Measurements from ENCODE around the gene AIG1.

AIG1 gene

DNA sequence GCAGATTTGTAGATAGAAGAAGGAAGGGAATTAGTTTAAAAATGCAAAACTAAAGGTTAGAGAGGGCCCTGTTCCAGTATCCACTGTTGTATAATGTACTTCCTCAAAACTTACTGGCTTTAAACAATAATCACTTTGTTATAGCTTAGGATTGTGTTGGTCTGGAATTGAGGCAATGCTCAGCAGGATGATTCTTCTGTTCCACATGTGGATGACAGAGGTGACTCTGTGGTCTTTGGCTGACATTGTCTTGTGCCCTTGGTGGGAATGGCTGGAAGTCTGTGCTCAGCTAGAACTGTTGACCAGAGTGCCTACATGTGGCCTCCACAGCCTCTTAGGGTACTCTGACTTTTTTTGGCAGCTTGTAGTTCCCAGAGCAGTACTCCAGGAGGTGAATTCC, 143.4 kb downstream of the AIG1 start:
- no peak for DNase-seq

DNA sequence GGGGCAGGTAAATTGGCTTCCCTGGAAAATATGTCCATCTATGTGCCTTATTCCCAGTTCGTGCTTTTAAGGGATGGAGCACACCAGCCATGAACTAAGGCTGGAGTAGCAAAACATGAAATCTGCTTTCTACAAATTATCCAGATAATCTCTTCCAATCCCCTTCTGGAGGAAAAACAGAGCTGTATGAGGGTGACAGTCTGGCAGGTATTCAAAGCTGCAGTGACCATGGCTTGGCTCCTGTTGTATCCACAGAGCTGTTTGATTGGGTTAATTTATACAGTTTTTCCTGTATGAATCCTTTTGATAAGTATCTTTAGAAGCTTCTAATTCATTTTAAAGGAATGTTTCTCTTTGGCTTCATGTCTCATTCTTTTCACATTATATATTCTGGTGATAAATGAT, 144.4 kb downstream of the AIG1 start:
- DNase-seq = no peak

DNA sequence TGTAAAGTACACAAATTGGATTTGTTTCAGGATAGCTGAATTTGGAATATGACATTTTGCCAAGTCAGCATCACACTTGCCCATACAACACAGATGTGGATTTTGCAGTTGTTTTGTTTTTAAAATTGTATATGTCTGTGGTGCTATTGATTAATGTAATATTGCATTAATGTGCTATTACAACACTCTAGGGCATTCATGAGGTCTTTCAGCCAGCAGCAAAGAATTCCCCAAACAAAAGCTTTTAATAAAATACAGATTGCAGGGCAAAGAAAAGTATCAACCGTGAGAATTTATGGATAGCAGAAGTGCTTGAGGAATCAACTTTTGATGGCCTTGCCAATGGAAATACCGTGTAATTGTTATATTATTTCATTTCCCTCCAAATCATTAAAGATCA, 144.9 kb downstream of the AIG1 start:
- DNase-seq = no peak

DNA sequence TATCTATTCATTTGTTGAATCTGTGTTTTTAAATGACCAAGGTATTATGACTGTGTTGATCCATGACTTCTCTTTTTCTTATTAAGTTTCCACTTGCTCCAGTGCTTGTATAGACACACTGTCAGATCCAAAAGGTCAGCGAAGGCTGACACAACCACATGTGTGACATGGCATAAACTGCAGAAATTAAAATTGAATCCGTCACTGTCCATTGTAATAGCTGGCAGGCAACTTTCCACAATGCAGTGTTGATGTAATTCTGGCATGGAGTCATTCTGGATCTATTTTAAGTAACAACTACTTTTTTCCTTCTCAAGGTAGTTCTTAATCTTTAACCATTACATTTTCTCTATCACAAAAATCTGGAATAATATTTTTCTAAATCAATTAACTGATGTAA, 145.3 kb downstream of the AIG1 start:
- no peak for DNase-seq

DNA sequence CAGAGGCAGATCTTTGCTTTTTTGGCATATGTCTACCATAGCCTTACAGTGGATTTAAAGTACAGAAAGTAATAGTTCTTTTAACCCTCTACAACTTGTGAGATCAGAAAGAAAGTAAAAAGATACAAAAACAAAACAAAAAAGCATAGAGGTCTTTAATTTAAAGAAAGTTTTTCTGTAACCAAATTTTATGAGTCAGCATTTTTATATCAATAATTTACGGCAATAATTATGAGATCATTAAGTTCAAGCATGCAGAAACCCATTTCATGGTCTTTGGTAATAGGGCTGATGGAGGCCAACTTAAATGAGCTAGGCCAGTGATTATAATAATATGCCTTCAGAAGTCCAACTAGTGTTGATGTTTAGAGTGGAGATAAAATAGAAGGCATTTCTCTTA, 145.9 kb downstream of the AIG1 start:
- DNase-seq = no peak

DNA sequence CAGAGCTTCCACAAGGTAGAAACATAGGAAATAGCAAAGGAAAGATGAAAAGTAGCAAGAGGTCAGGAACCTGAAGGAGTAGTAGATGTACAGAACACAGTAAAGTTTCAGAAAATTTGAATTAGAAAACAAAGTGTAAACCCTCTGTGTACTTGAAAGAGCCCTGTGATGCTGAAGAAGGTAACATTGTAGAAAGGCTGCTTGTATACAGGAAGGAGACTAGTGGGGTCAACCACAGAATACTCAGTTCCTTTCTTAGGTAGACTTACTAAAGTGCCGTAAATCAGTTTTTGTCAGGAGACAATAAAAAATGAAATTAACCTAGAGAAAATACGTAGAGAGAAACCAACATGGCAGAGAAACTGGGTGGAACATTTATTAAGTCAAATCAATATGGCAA, 149.7 kb downstream of the AIG1 start:
- DNase-seq = no peak

DNA sequence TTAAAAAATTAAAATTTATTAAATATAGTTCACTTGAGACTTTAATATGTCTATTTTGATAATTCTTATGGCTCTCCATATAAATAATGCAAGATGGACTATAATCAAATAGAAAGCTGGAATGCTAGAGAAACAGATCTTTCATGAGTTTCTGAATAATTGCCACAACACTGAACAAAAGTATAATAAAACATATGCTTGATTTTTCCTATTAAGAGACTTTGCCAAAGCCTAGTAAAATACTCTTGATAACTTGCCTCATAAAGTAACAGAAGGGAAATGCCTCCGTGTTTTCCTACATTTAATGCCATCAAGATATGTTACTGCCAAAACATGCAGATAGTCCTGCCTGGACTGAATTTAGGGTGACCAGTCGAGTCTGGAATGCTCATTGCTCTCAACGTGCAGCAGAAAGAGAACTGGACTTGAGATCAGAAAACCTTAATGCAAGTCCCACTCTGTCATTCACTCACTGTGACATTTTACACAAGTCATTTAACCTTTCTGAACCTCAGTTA, 153.2 kb downstream of the AIG1 start:
- no peak for DNase-seq

DNA sequence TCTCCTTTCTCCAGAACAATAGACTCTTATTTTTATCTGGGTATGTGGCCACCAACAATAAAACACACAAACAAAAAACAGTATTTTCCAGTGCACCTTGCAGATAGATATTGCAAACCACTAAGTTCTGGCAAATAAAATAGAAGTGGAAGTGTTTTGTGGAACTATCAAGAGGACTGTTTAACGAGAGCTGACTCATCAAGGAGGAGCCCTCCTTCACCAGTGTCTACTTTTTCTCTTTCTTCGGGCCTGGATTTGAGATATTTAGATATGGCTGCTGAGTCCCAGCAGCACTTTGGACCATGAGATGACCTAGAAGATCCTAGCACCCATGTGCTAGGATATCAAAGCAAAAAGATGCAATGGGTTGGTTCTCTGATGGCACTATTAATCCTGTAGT, 154.7 kb downstream of the AIG1 start:
- DNase-seq = no peak

DNA sequence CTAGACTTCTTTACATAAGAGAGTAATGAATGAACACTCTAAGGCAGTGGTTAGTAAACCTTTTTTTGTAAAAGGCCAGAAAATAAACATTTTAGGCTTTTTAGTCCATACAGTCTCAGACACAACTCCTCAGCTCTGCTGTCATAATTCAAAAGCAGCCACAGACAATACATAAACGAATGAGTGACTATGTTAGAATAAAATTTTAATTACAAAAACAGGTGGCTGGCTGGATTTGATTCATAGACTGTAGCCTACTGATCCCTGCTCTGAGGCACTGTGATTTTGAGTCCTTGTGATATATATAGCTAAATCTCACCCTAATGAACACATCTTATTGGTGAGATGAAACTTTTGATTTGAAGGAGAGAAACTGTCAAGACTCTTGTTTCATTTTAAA, 155.1 kb downstream of the AIG1 start:
- no peak for DNase-seq

DNA sequence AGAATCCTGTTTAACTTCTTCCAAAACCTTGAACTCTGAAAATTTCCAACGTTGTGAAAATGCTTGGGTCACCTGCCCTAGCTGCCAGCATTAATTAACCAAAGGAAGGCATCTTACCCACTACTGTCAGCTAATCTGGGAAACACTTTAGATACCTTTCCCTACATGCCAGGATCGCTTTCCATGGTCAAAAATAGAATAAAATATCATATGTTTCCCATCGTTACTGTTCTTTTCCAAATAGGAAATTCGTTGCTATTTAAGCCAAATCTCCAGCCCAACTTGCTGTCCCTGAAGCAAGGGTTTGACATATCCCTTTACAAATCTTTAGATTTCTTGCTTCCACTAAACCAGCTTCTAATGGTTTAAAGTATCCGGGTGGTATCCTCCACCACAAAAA, 157.5 kb downstream of the AIG1 start:
- DNase-seq = no peak

DNA sequence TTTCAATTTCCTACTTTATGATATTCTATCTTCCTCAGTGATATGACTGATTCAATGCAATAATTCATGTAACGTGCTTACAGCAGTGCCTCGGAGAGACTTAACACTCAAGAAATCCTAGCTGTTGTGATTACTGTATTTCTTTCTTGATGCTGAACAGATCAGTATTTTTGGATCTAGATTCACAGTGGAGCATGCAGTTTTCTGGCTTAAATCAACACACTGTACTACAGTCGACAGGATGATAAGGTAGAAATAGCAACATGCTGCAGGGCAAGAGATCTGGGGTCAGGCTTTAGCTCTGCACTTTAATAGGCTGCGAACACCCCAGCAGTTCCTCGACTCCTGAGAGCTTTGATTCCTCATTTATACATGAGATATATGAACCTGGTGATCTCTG, 161.0 kb downstream of the AIG1 start:
- no peak for DNase-seq

DNA sequence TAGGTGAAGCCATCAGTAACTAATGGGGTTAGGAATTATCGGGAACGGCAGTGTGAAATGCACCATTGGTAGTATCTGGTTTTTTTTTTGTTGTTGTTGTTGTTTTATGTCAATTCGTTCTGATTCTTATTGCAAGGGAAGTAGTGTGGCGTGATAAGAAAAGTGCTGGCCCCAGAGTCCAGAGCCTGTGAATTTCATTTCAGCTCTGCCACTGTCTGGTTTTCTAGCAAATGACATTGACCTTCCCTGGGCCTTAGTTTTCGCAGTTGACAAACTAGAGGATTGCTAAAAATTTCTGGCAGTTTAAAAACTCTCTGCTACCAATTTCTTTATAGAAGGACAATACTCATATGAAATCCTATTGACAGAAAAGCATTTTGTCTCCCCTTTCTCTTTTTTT, 161.6 kb downstream of the AIG1 start:
- DNase-seq = no peak

DNA sequence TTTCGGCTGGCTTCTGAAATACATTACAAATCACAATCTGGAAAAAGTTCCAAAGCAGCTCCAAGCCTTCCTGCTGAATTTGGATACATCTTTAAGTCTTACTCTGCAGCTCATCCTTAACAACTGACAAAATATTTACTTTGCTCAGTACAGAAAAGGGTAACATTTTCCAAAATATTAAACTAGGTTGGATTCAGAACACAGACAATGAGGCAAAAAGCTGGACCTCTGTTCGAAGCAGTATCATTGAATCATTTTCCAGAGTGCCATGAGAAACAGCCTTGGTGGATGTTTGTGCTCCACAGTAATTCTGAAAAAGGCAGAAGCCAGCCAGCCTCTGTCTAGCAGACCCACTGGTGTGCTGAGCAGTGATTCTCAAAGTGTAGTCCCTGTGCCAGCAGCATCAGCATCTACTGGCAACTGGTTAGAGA, 162.1 kb downstream of the AIG1 start:
- no peak for DNase-seq

DNA sequence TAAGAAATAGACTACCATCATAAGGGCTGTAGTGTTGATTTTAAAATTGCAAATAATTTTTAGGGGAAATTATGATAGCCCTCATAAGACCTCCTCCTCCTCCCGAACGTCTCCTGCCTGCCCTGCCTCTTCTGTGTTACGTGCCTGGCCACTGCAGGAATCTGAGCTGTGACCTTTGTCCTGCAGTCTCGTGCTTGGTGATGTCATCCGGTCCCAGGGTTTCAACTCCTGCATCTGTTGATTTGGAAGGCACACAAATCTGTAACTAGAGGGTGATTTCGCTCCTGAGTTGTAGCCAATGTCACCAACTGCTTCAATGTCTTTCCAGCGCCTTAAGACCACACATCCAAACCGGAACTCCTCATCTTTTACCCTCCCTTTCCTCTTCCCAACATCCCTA, 163.2 kb downstream of the AIG1 start:
- no peak for DNase-seq

DNA sequence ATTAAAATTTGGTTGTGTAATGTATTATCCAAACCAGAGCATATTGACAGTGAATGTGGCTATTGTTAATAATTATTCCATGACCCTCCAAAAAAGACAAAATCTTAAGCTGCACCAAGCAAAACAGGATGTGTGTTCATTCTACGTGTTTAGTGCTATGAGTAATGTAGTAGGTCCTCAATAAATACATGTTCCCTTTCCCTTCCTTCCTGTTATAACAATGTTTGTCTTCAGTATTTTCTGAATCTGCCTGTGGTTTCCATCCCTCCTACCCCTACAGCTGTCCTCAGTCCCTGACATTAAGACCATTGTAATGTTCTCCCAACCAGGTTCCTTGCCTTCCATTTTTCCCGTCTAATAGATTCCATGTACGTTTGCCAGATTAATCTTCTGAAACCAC, 163.8 kb downstream of the AIG1 start:
- DNase-seq = no peak

DNA sequence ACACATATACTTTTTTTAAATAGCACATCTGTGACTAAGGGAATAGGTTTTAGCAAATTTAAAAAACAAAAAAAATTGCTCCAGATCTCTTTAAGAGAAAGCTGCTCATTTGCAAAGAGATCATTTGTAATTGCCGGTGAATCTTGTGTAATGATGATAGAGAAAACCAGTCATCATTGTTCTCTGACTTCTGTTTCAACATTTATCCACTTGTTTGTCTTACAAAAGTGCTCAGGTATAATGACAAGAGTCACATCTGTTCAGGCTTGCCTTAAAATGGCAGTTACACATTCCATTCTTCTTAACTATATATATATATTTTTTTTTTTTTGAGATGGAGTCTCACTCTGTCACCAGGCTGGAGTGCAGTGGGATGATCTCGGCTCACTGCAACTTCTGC, 165.2 kb downstream of the AIG1 start:
- DNase-seq = no peak

DNA sequence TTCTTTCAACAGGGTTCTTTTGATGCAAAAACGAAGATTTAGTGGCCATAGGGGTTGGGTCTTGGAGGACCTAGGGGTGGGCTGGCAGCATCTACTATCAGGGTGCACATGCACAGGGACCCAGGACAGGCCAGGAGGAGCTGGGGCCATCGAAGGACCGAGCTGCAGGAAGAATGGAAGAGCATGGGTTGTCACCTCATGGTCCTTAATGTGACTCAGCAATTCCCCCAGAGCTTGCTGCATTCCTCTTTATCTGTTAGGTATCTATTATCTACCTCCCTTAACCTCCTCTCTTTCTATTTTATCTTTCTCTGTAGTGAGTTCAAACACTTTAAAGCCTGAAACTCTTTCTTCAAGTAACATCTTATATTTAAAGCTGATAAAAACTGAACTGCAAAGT, 167.0 kb downstream of the AIG1 start:
- no peak for DNase-seq

DNA sequence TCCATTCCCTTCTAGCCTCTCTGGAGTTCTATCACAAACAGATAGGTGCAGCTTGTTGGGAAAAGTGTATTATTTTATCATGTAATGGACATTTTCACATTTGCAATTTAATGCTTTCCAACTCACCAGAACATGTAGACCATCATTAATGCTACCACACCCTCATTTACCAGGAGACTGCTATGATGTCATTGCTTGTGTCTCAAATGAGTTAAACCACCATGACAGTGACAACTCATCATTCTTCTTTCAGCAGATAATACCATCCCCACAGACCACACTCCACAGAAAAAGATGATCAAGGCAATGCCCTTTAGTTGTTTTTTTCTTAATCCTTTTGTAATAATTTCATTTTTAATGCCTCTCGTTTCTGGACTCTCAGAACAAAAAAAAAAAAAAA, 168.7 kb downstream of the AIG1 start:
- no peak for DNase-seq

DNA sequence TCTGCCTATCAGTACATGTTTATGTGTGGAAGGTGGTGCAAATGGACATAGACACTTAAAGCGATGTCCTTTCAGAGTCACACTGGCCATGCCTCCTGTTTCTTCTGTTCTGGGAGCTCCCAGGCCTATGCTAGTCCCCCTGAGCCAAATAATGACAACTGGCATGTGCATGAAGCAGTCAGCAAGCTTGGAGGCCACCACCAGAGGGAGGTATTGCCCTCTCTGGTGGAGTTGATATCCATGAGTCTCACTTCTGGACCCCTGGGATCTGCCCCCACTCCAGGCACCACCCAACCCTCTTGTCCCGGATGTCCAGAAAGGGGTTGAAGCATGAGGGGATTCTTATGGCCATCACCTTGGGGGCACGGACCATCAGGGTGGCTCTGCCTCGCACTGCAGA, 172.2 kb downstream of the AIG1 start:
- DNase-seq = peak; percentile 25 to 43

DNA sequence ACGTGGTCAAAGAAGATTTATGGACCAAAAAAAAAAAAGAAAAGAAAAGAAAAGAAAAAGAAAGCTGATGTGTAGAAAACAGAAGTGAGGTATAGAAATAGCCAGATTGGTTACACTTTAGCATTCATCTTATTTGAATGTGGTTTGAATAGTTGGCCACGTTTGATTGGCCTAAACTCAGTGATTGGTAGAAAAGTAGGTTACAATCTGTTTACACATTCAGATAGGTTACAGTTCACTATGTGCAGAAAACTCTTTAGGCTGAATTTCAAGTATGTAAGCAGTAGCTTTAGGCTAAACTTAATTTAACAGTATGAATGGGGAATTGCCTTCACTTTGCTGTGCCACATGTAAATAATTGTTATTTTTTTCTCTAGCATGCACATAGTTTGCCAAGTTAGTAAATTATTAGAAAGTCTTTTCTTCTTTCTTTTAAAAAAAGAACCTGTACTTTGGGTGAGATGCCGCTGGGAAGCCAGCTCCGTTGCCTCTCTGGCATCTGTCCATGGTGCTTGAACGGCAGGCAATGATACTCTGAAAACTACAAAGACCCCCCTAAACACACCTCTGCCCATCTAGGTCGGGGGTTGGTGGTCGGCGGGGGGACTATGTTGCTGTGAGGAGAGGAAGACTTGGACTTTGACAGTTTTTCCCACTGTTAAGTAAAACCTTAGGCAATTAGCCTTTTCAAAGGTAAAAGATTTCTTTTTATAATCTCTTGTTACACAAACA, 173.0 kb downstream of the AIG1 start:
- no peak for DNase-seq

DNA sequence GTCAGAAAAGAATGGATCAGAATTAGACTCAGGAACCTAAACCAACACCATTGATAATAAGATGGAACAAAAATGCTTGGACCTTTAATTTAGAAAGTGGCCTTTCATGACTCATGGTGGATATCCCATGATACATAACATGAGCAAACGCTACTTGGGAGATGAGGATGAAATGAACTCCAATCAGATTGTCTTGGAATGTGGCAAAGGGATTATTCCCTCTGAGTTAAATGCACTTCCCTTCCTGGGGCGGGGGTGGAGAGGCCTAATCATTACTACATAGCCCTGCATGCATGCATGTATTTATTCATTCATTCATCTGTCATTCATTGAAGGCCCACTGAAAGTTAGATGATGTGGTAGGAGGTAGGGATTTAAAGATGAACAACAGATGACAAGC, 174.0 kb downstream of the AIG1 start:
- DNase-seq = no peak

DNA sequence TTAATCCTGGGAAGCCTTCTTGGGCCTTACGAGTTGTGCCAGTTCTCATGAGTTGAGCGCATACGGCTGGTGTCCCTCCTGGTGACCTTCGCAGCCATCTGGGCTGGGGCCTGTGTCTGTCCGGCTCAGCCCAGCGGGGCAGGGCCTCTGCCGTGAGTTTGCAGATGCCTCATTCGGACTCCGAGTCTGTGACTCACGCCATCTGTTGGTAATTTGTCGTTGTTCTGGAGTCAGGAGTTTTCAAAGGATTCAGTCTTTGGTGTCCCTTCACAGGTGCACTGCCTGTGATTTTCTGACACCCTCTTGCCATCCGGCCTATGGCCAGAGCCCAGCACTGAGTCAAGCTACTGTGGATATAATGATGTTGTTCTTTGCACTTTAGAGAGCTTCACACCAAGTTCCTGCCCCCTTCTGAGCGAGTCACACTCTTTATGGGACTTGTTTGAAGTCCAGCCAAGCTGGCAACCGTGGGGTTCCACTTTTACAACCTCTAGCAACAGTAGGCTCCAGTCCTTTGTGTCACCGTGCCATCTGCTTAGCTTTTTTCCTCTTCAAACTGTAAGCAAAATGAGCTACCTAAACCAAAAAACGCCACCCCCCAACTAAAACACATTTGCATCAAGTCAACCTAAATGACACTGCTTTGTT, 175.6 kb downstream of the AIG1 start:
- no peak for DNase-seq

DNA sequence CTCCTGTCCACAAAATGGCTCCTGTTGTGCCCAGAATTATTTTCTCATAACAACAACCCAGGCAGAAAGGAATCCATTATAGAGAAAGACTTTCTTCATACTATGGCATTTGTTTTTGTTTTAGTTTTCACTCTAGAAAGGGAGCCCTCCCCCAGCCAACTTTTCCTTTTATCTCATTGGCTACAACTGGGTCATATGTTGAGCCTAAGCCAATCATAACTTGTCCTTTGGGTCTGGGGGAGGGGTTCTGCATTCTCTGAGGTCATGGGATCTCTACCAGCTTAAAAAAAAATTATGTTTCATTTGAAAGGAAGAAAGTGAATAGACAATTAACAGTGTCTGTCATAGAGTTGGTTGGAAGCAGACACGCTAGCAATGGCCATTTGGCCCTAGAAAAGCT, 177.6 kb downstream of the AIG1 start:
- no peak for DNase-seq

DNA sequence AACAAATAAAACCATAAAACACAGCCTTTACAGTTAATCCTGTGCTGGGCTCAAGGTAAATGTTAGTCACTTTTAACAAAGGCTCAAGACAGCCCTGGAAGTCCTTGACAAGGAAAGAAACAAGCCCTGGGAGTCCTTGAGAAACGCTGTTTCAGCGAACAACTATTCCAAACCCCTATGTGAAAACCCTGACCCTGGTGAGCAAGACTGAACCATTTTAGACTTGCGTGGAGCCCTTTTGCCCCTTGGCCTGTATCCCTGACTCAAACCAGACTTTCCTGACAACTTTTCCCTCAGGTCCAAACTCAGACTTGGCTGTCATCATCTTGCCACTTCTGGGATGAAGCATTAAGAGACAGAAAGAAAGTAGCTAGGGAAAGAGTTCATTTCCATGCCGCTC, 180.4 kb downstream of the AIG1 start:
- no peak for DNase-seq

DNA sequence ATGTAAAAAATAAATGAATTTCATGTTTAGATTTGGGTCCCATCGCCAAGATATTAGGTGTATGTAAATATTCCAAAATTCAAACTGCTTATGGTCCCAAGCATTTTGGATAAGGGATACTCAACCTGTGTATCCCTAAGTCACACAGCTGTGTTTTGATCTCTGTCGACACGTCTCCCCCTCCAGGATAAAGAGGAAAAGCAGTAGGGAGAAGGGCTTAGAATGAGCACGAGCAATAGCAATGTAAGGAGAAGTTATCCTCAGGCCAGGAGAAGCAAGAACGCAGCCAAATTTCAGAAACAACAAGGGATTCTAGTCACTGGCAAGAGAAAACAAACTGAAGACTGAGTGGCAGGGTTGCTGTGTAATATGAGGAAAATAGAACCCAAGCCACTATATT, 181.2 kb downstream of the AIG1 start:
- DNase-seq = no peak

Data from activated CD4-positive, alpha-beta T cell treated with anti-CD3 and anti-CD28 coated beads, Interleukin-2, amount 50 U/mL, for 48 hours (primary cell).